GM06990 (cell line): ENCODE data around the gene ADCY10.

Experiments used
- DNase-seq: peaks from one replicate; pipeline ENCODE4 v3.0.0-alpha.2; 2011; ENCODE audit not compliant: insufficient read length; ENCODE audit errors: extremely low read depth
- H3K27me3 ChIP-seq: replicated peaks from 2 replicates; pipeline ENCODE4 v1.6.0; 2011; ENCODE audit warnings: low read length; ENCODE audit not compliant: control insufficient read depth, insufficient read depth
- H3K36me3 ChIP-seq: 2 replicates; pipeline ENCODE4 v1.5.1; 2011; ENCODE audit warnings: low read length; ENCODE audit not compliant: control insufficient read depth, insufficient read depth
- H3K4me3 ChIP-seq: replicated peaks from 2 replicates; pipeline ENCODE4 v1.5.1; 2011; ENCODE audit warnings: low read depth, mild to moderate bottlenecking, control low read depth, low read length
- CTCF ChIP-seq: IDR thresholded peaks from 2 replicates; pipeline ENCODE4 v1.5.1; 2011; ENCODE audit warnings: low read length, control low read depth, mild to moderate bottlenecking, inconsistent platforms; ENCODE audit not compliant: insufficient read depth, poor library complexity, severe bottlenecking

Gene ADCY10

GRCh38 chr1:167824163-167824794 is 89.7 kb downstream of the ADCY10 start:
- Histone ChIP-seq H3K36me3 (no peaks in the 10 kb centered on the region), H3K4me3 (no peak overlapping the region), H3K27me3 (no peaks in the 10 kb centered on the region)
- no peak for DNase-seq
- no peak for TF ChIP-seq CTCF

GRCh38 chr1:167821969-167822685 is 91.8 kb downstream of the ADCY10 start:
- Histone ChIP-seq H3K27me3 (no peaks in the 10 kb centered on the region), H3K4me3 (no peak overlapping the region), H3K36me3 (no peaks in the 10 kb centered on the region)
- TF ChIP-seq CTCF: no peak
- DNase-seq: no peak

GRCh38 chr1:167821356-167821685 is 92.6 kb downstream of the ADCY10 start:
- no peak for DNase-seq

GRCh38 chr1:167820684-167821355 is 93.1 kb downstream of the ADCY10 start:
- Histone ChIP-seq H3K4me3 (no peak overlapping the region), H3K36me3 (no peaks in the 10 kb centered on the region), H3K27me3 (no peaks in the 10 kb centered on the region)
- TF ChIP-seq CTCF: no peak
- DNase-seq: no peak

More at GRCh38 chr1:167821356-167821685, 92.6 kb downstream of the ADCY10 start:
- no peak for TF ChIP-seq CTCF
- Histone ChIP-seq H3K36me3 (no peaks in the 10 kb centered on the region), H3K27me3 (no peaks in the 10 kb centered on the region), H3K4me3 (no peak overlapping the region)

- peak; percentile 28 for DNase-seq
- no peak for TF ChIP-seq CTCF
- H3K27me3 ChIP-seq: no peaks in the 10 kb centered on the region
- H3K36me3 ChIP-seq: no peaks in the 10 kb centered on the region
- H3K4me3 ChIP-seq: peak overlapping the region; percentile 45
Observed at GRCh38 chr1:167819849-167820683, 93.9 kb downstream of the ADCY10 start.
